B cell (primary cell): Measurements from ENCODE around the gene HUS1B.

Experiments
- CTCF ChIP-seq: fragments of 200-600 bp; IDR thresholded peaks from one replicate; pipeline ENCODE4 v1.8.0; 2022; ENCODE audit warnings: antibody characterized with exemption, mild to moderate bottlenecking
- EZH2 ChIP-seq: IDR thresholded peaks from 2 replicates; pipeline ENCODE4 v1.6.1; 2012; ENCODE audit warnings: borderline replicate concordance, low read depth, mild to moderate bottlenecking, moderate library complexity, low read length; ENCODE audit not compliant: insufficient read depth, poor library complexity, severe bottlenecking

DNA sequence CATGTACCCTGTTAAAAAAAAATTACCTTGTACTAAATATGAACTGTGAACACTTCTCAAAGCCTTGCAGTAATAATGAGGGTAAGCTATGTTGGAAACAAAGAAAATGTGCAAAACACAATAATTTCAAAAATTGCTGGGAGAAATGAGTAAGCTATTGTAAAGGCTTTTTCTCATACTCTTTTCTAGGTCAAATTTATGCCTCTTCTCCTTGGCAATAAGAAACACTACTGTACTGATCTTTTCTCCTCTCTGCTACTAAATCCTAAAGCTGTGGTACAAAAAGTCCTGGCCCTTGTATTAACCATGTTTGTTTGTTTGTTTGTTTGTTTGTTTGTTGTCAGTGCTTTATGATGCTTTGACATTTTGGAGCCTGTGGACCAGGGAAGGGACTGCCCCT is 17.5 kb upstream of the HUS1B start:
- no peak for TF ChIP-seq CTCF
- TF ChIP-seq EZH2: no peak
